ENCODE results near the gene MSMB. TPM values are rescaled to one million over a fixed set of nuclear protein-coding genes. Genes with fewer than 3 reads are reported as not detected.

Gene MSMB
- total and polyA plus RNA-seq, 9 of the 15 experiments (the other 6 are each of a cell fraction or from before 2014, with no cell fraction given): 0.21 to 0.60 TPM; not detected in 7

DNA sequence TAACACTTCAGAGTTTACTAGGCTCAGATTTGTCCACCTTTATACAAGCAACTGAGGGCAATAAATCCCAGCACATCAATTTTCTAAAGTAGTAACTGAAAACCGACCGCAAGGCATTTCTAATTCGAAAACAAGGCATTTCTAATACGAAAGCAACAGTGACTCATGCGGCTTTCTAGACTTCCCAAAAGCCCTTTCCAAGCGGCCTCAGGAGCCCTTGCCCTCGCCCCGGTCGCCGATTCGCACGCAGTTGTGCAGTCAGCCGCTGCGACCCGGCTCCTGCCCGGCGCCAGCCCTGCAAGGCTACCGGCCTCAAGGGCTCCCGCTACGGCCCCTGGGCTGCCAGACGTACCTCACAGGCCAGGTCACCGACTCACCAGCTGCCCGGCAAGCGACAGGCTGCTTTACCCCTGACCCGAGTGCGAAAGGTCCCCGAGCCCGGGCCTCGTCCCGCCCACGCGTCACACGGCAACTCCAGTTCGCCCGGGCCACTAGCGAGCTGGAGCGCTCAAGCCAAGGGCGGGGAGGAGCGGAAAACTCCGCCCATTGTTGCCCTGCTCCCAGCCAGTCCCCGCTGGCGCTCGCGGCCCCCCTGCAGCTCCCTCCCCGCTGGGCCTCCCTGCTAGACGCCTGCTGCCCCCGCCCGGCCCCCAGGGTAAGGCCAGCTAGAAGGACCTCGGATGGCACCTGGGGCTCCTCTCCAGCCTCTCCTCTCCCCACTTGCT lies 22.9 kb downstream of the MSMB start (continued):
- TF ChIP-seq, protein P1, sequence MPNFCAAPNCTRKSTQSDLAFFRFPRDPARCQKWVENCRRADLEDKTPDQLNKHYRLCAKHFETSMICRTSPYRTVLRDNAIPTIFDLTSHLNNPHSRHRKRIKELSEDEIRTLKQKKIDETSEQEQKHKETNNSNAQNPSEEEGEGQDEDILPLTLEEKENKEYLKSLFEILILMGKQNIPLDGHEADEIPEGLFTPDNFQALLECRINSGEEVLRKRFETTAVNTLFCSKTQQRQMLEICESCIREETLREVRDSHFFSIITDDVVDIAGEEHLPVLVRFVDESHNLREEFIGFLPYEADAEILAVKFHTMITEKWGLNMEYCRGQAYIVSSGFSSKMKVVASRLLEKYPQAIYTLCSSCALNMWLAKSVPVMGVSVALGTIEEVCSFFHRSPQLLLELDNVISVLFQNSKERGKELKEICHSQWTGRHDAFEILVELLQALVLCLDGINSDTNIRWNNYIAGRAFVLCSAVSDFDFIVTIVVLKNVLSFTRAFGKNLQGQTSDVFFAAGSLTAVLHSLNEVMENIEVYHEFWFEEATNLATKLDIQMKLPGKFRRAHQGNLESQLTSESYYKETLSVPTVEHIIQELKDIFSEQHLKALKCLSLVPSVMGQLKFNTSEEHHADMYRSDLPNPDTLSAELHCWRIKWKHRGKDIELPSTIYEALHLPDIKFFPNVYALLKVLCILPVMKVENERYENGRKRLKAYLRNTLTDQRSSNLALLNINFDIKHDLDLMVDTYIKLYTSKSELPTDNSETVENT (CRISPR knock-in tag; IDR thresholded peaks at IDR 0.05): peak; percentile 77; the same call in 1 of the 2 replicates
- TF ChIP-seq KAT2B (IDR thresholded peaks at IDR 0.05; ENCODE audit: low read depth, low read length): no peak
- TF ChIP-seq LARP7 (IDR thresholded peaks at IDR 0.05): no peak
- TF ChIP-seq TAF1 (IDR thresholded peaks at IDR 0.05; ENCODE audit: control insufficient read depth, extremely low read depth, insufficient read depth, low read length, severe bottlenecking): peak; percentile 50
- TF ChIP-seq ZNF41 (CRISPR knock-in tag; conservative IDR thresholded peaks at IDR 0.05): no peak
- TF ChIP-seq SRF (CRISPR knock-in tag; IDR thresholded peaks at IDR 0.05): peak in 1 of 2 experiments; percentile 86; a peak in 2 of 4 replicates
- TF ChIP-seq, protein P2, sequence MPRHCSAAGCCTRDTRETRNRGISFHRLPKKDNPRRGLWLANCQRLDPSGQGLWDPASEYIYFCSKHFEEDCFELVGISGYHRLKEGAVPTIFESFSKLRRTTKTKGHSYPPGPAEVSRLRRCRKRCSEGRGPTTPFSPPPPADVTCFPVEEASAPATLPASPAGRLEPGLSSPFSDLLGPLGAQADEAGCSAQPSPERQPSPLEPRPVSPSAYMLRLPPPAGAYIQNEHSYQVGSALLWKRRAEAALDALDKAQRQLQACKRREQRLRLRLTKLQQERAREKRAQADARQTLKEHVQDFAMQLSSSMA (CRISPR knock-in tag; IDR thresholded peaks at IDR 0.05): no peak
- no peak for TF ChIP-seq IFI16 (CRISPR knock-in tag; IDR thresholded peaks at IDR 0.05)
- no peak for TF ChIP-seq ZNF766 (CRISPR knock-in tag; conservative IDR thresholded peaks at IDR 0.05)
- no peak; the same call in none of the 2 replicates for TF ChIP-seq ZNF282 (CRISPR knock-in tag; IDR thresholded peaks at IDR 0.05)
- no peak for TF ChIP-seq PTBP1 (IDR thresholded peaks at IDR 0.05; ENCODE audit: low read depth, low read length)
- TF ChIP-seq IRF9 (tag; IDR thresholded peaks at IDR 0.05): no peak
- TF ChIP-seq KDM5B (IDR thresholded peaks at IDR 0.05; ENCODE audit: insufficient replicate concordance, low read depth, low read length): peak; percentile 70
- TF ChIP-seq PRPF4 (IDR thresholded peaks at IDR 0.05; ENCODE audit: insufficient read depth, low read depth, low read length, poor library complexity, severe bottlenecking): no peak
- no peak for TF ChIP-seq ZFP36 (IDR thresholded peaks at IDR 0.05; ENCODE audit: low read depth, low read length, partially characterized antibody)
- TF ChIP-seq, protein P3, sequence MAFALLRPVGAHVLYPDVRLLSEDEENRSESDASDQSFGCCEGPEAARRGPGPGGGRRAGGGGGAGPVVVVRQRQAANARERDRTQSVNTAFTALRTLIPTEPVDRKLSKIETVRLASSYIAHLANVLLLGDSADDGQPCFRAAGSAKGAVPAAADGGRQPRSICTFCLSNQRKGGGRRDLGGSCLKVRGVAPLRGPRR (CRISPR knock-in tag; IDR thresholded peaks at IDR 0.05): no peak
- no peak for TF ChIP-seq FOXM1 (IDR thresholded peaks at IDR 0.05; ENCODE audit: low read depth)
- no peak for TF ChIP-seq FOXM1 (CRISPR knock-in tag; IDR thresholded peaks at IDR 0.05; ENCODE audit: low read depth)
- TF ChIP-seq ESRRB (CRISPR knock-in tag; IDR thresholded peaks at IDR 0.05; ENCODE audit: borderline replicate concordance): no peak
- TF ChIP-seq, protein P4, sequence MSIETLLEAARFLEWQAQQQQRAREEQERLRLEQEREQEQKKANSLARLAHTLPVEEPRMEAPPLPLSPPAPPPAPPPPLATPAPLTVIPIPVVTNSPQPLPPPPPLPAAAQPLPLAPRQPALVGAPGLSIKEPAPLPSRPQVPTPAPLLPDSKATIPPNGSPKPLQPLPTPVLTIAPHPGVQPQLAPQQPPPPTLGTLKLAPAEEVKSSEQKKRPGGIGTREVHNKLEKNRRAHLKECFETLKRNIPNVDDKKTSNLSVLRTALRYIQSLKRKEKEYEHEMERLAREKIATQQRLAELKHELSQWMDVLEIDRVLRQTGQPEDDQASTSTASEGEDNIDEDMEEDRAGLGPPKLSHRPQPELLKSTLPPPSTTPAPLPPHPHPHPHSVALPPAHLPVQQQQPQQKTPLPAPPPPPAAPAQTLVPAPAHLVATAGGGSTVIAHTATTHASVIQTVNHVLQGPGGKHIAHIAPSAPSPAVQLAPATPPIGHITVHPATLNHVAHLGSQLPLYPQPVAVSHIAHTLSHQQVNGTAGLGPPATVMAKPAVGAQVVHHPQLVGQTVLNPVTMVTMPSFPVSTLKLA (conservative IDR thresholded peaks at IDR 0.05): peak; percentile 76 to 90
- no peak for TF ChIP-seq EZH2 (IDR thresholded peaks at IDR 0.05; ENCODE audit: borderline replicate concordance, low read depth, low read length)
- no peak for TF ChIP-seq MECOM (CRISPR knock-in tag; IDR thresholded peaks at IDR 0.05)
